Endothelial cell of umbilical vein (primary cell): ENCODE data around the gene ECT2. TPM values are rescaled to one million over a fixed set of nuclear protein-coding genes. Genes with fewer than 3 reads are reported as not detected.

Experiments used
- BruUV-seq: library from RNA; stranded (reverse); fragments of 400-500 nt; replicated peaks from 2 replicates; lab custom pipeline; 2021; lab: Mats Ljungman, UMichigan
- CTCF ChIA-PET: fragments of 300-600, 350-600 bp; sonication (Branson Sonifier 250); formaldehyde crosslinking; loops from one replicate; lab custom pipeline; 2021; ENCODE audit warnings: antibody characterized with exemption, inconsistent platforms; lab: Charles Lee
- POLR2A ChIA-PET: fragments of 300-600, 350-600 bp; sonication (Branson Sonifier 250); formaldehyde crosslinking; loops from one replicate; lab custom pipeline; 2021; ENCODE audit warnings: antibody characterized with exemption, inconsistent platforms; lab: Charles Lee
- DNase-seq: peaks from one replicate; pipeline ENCODE4 v3.0.0-alpha.2; 2011; ENCODE audit warnings: low read depth, low spot score
- FAIRE-seq: peaks from 2 replicates; lab custom pipeline; 2011; peaks lifted over from hg19 to GRCh38; lab: Jason Lieb, UNC
- H2AFZ ChIP-seq: 2 replicates; pipeline ENCODE4 v1.6.0; 2012; ENCODE audit warnings: low read depth, low read length, control low read depth, inconsistent platforms
- H3K27ac ChIP-seq: 2 replicates; pipeline ENCODE4 v1.5.1; 2011; ENCODE audit warnings: low read depth, mild to moderate bottlenecking, control low read depth, low read length, moderate library complexity; ENCODE audit not compliant: insufficient read depth
- H3K27me3 ChIP-seq, 2 experiments: 2 replicates each; pipeline versions ENCODE4 v1.6.0 to v1.6.1; 2011; ENCODE audit warnings: low read length in 2 of 2, mixed read lengths in 1 of 2; ENCODE audit not compliant: control insufficient read depth in 2 of 2, insufficient read depth in 2 of 2
- H3K36me3 ChIP-seq, 2 experiments: 2 replicates in 1 of 2; 3 replicates in 1 of 2; pipeline ENCODE4 v1.5.1; 2011; ENCODE audit warnings: low read length in 2 of 2, mild to moderate bottlenecking in 1 of 2, moderate library complexity in 1 of 2; ENCODE audit not compliant: control insufficient read depth in 2 of 2, insufficient read depth in 2 of 2; ENCODE audit errors: extremely low read depth in 1 of 2
- H3K4me1 ChIP-seq: 3 replicates; pipeline ENCODE4 v1.5.1; 2011; ENCODE audit warnings: mild to moderate bottlenecking, low read length; ENCODE audit not compliant: control insufficient read depth, insufficient read depth; ENCODE audit errors: extremely low read depth
- H3K4me2 ChIP-seq: 2 replicates; pipeline ENCODE4 v1.6.1; 2011; ENCODE audit warnings: low read length, control low read depth, mixed read lengths; ENCODE audit not compliant: insufficient read depth
- H3K4me3 ChIP-seq, 3 experiments: fragments of 200-600 bp in 1 of 3; sonication (generic), shearing (Covaris generic) in 1 of 3; replicated peaks in 1 of 3; 2 replicates each; pipeline ENCODE4 v1.5.1; 2011 to 2016; ENCODE audit warnings: control low read depth in 3 of 3, low read length in 3 of 3, mild to moderate bottlenecking in 2 of 3, inconsistent platforms in 1 of 3, low read depth in 1 of 3, moderate library complexity in 1 of 3; ENCODE audit not compliant: insufficient read depth in 1 of 3
- H3K79me2 ChIP-seq: 2 replicates; pipeline ENCODE4 v1.6.0; 2012; ENCODE audit warnings: low read length, inconsistent platforms; ENCODE audit not compliant: control insufficient read depth, insufficient read depth
- H3K9ac ChIP-seq: replicated peaks from 2 replicates; pipeline ENCODE3; 2011; ENCODE audit warnings: low read length, control low read depth; ENCODE audit not compliant: insufficient read depth; ENCODE audit errors: extremely low read depth
- H3K9me1 ChIP-seq: replicated peaks from 3 replicates; pipeline ENCODE4 v1.6.0; 2011; ENCODE audit warnings: mild to moderate bottlenecking, low read length; ENCODE audit not compliant: control insufficient read depth, insufficient read depth; ENCODE audit errors: extremely low read depth
- H3K9me3 ChIP-seq: replicated peaks from 2 replicates; pipeline ENCODE4 v1.5.1; 2012; ENCODE audit warnings: low read length, inconsistent platforms; ENCODE audit not compliant: control insufficient read depth, insufficient read depth
- H4K20me1 ChIP-seq: replicated peaks from 2 replicates; pipeline ENCODE3; 2011; ENCODE audit warnings: mild to moderate bottlenecking, low read length; ENCODE audit not compliant: control insufficient read depth, insufficient read depth; ENCODE audit errors: extremely low read depth
- EZH2 ChIP-seq: IDR thresholded peaks from 2 replicates; pipeline ENCODE4 v1.6.1; 2012; ENCODE audit warnings: borderline replicate concordance, low read depth, mild to moderate bottlenecking, moderate library complexity, low read length, inconsistent platforms; ENCODE audit not compliant: severe bottlenecking
- FOS ChIP-seq: IDR thresholded peaks from 2 replicates; pipeline ENCODE4 v1.6.1; 2011; ENCODE audit warnings: mild to moderate bottlenecking, low read length, moderate library complexity, borderline replicate concordance; ENCODE audit not compliant: insufficient read depth
- GATA2 ChIP-seq: IDR thresholded peaks from 2 replicates; pipeline ENCODE4 v1.7.0; 2011; ENCODE audit warnings: low read depth, mild to moderate bottlenecking, moderate library complexity, mixed read lengths, low read length; ENCODE audit not compliant: insufficient read length, insufficient read depth
- JUN ChIP-seq: IDR thresholded peaks from 2 replicates; pipeline ENCODE4 v1.6.1; 2011; ENCODE audit warnings: borderline replicate concordance, low read depth; ENCODE audit not compliant: insufficient read length, insufficient read depth
- MYC ChIP-seq: IDR thresholded peaks from one replicate; pipeline ENCODE4 v1.6.1; 2011; ENCODE audit warnings: mild to moderate bottlenecking, low read depth, low read length
- POLR2A ChIP-seq: IDR thresholded peaks from 2 replicates; pipeline ENCODE4 v1.6.1; 2012; ENCODE audit warnings: low read depth, mild to moderate bottlenecking, control low read depth, low read length
- POLR2AphosphoS5 ChIP-seq: IDR thresholded peaks from 2 replicates; pipeline ENCODE4 v1.6.1; 2012; ENCODE audit warnings: low read depth, mild to moderate bottlenecking, control low read depth, low read length, moderate library complexity; ENCODE audit not compliant: insufficient read depth
- dilution Hi-C: fragments of 300-500 bp; cut with MboI; formaldehyde crosslinking; loops from one replicate; pipeline ENCODE4 v1.15.0; 2019; ENCODE audit warnings: low sequenced_read_pairs; ENCODE audit not compliant: extremely low pct_ligation_motif_present
- intact Hi-C: fragments of 100-400 bp; cut with micrococcal nuclease; formaldehyde crosslinking; loops from one replicate; pipeline ENCODE4 v1.10.0; 2022
- polyA plus RNA-seq, 4 experiments: library from polyadenylated mRNA; depleted of rRNA in 3 of 4; stranded (reverse) in 3 of 4; unstranded in 1 of 4; fragments of >200 nt; gene quantifications; 2 replicates each; pipeline versions ENCODE4 v1.2.1 to v1.2.3, GENCODE V29; 2011 to 2012; ENCODE audit warnings: missing spikeins in 1 of 4
- total RNA-seq: library from RNA; stranded (reverse); gene quantifications from 2 replicates; pipeline ENCODE4 v1.2.3, GENCODE V29; 2021
- TF ChIP-seq, protein P1 (sequence below), 2 donors: IDR thresholded peaks; 1 replicate in 1 of 2; 2 replicates in 1 of 2; pipeline ENCODE4 v1.5.1; 2011; ENCODE audit warnings: low read length in 2 of 2, mild to moderate bottlenecking in 2 of 2, moderate library complexity in 2 of 2, control low read depth in 1 of 2, inconsistent platforms in 1 of 2, low read depth in 1 of 2; ENCODE audit not compliant: insufficient read depth in 1 of 2; ENCODE audit errors: extremely low read depth in 1 of 2
- TF ChIP-seq, protein P2 (sequence below): IDR thresholded peaks from 2 replicates; pipeline ENCODE4 v1.6.1; 2011; ENCODE audit not compliant: insufficient read depth, insufficient read length

ECT2 gene
- total and polyA plus RNA-seq, 2 donors (not counting 3 experiments of a cell fraction or from before 2014, with no cell fraction given): 10.3 to 47.5 TPM

DNA sequence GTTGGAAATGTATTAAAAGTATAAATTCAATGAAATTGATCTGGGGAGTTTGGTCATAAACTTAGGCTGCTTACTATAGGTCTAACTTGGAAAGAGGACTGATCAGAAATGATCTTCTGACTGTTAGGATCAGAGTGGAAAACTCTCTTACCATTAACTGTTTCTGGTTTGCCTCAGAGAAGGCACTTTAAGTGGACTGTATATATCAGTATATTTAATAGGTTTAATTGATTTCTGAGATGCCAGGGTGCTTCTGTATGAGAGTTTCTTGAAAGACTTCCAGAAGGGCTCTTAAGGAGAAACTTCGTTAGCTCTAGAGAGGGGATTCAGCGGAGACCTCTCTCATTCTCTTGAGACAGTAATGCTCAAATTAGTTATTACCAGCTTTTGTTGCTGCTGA lies 36.5 kb downstream of the ECT2 start:
- Histone ChIP-seq H3K9ac (no peak overlapping the region), H3K79me2 (no peaks in the 10 kb centered on the region), H3K27ac (no peak overlapping the region), H3K4me1 (peaks cover 7% of the 10 kb centered on the region), H3K4me2 (no peak overlapping the region), H3K4me3 (no peak overlapping the region), H3K36me3 (peaks cover 0 to 10% of the 10 kb centered on the region in 2 experiments), H2AFZ (no peak overlapping the region), H4K20me1 (no peaks in the 10 kb centered on the region), H3K9me3 (no peaks in the 10 kb centered on the region), H3K27me3 (no peaks in the 10 kb centered on the region), H3K9me1 (no peaks in the 10 kb centered on the region)
- FAIRE-seq (no peak), DNase-seq (no peak)
- dilution Hi-C loops: no loop called here
- TF ChIP-seq EZH2: no peak
- TF ChIP-seq, protein P1, sequence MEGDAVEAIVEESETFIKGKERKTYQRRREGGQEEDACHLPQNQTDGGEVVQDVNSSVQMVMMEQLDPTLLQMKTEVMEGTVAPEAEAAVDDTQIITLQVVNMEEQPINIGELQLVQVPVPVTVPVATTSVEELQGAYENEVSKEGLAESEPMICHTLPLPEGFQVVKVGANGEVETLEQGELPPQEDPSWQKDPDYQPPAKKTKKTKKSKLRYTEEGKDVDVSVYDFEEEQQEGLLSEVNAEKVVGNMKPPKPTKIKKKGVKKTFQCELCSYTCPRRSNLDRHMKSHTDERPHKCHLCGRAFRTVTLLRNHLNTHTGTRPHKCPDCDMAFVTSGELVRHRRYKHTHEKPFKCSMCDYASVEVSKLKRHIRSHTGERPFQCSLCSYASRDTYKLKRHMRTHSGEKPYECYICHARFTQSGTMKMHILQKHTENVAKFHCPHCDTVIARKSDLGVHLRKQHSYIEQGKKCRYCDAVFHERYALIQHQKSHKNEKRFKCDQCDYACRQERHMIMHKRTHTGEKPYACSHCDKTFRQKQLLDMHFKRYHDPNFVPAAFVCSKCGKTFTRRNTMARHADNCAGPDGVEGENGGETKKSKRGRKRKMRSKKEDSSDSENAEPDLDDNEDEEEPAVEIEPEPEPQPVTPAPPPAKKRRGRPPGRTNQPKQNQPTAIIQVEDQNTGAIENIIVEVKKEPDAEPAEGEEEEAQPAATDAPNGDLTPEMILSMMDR (IDR thresholded peaks at IDR 0.05; ENCODE audit: extremely low read depth in 1 of 2, insufficient read depth in 1 of 2, low read depth in 1 of 2, low read length in 2 of 2): no peak
- TF ChIP-seq GATA2: no peak
- TF ChIP-seq, protein P2, sequence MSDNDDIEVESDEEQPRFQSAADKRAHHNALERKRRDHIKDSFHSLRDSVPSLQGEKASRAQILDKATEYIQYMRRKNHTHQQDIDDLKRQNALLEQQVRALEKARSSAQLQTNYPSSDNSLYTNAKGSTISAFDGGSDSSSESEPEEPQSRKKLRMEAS: no peak
- TF ChIP-seq POLR2AphosphoS5: no peak
- TF ChIP-seq POLR2A: no peak
- no peak for TF ChIP-seq FOS
- no peak for TF ChIP-seq MYC
- no peak for TF ChIP-seq JUN
- CTCF ChIA-PET: interaction anchor here (1.3 to 2.0 kb wide), 3 partner anchors 11 to 18 kb away, joined by 3 to 5 read pairs (median 4); no protein-coding TSS in a partner anchor
- POLR2A ChIA-PET: no interaction called here
- intact Hi-C loops: no loop called here
- BruUV-seq: no TSS peak
